HG03521 (cell line): ENCODE measurements around the gene PHF5A.
"Not testable (repeated sequence)": the region's sequence is repeated elsewhere in the genome, so short reads cannot be mapped to it uniquely, and the experiment has no call there.

Experiments
- ATAC-seq: cut with Tn5 transposase; IDR thresholded peaks from one replicate; pipeline ENCODE4 v1.9.1; 2021; ENCODE audit warnings: mild to moderate bottlenecking, moderate library complexity; ENCODE audit not compliant: unreplicated experiment

PHF5A gene

GRCh38 chr22:41488596-41489385 lies 20.3 kb upstream of the PHF5A start:
- ATAC-seq = no peak

DNA sequence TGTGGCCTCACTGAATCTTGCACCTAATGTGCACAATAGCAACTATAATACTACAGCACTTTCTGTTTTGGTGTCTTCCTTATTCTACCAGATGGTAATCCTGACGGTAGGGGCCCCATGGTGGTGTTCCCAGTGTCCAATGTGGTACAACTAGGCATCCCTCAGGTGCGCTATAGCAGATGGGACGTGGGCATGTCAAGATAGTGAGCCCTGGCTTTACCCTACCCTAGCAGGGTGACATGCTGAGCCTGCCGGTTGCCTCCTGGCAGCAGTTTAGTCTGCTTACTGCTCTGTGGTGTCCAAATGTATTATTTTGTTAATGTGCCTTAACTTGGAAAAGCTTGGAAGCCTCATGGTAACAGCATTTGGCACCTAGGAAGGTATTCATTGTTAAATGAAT lies 19.6 kb upstream of the PHF5A start:
- no peak for ATAC-seq

DNA sequence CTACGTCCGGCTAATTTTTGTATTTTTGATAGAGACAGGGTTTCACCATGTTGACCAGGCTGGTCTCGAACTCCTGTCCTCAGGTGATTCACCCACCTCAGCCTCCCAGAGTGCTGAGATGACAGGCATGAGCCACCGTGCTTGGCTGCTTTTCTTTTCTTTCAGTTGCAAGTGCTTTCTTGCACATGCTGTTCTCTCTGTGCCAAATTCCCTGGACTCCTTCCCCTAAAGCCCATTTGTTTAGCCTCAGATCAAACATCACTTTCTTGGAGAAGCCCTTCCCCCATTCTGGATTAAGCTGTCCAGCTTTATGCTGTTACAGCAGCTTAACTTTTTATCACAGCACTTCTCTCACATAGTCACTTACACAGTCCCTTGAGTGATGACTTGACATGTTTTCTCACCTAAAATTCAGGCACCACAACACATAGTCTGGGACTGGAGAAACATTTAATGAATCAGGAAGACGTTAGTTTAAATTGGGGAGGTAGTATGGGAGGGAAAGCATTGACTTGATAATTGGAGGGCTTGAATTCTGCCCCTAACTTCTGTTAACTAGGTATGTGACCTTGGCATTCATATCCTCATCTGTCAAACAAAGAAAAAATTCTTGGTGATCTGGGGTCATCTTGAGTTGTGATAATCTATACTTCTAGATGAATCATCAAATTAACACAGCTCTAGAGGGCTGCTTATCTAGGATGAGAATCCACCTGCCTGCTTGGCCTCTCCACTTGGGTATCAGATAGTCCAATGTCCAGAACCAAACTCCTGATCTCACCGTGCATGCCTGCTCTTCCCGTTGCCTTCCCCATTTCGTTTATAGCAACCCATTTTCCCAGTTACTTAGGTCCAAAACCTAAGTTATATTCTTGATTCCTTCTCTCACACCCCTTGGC lies 18.8 kb upstream of the PHF5A start:
- ATAC-seq = no peak

DNA sequence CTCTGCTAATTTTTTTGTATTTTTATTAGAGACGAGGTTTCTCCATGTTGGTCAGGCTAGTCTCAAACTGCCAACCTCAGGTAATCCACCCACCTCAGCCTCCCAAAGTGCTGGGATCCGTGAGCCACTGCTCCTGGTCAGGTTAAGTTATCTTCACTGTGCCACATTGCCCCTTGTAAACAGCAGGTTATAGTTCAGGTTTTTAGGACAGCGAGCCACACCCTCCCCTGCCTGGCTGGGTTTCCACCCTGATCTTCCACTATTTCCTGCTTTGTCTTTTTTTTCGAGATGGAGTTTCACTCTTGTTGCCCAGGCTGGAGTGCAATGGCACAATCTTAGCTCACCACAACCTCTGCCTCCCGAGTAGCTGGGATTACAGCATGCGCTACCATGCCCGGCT lies 16.5 kb upstream of the PHF5A start:
- no peak for ATAC-seq

DNA sequence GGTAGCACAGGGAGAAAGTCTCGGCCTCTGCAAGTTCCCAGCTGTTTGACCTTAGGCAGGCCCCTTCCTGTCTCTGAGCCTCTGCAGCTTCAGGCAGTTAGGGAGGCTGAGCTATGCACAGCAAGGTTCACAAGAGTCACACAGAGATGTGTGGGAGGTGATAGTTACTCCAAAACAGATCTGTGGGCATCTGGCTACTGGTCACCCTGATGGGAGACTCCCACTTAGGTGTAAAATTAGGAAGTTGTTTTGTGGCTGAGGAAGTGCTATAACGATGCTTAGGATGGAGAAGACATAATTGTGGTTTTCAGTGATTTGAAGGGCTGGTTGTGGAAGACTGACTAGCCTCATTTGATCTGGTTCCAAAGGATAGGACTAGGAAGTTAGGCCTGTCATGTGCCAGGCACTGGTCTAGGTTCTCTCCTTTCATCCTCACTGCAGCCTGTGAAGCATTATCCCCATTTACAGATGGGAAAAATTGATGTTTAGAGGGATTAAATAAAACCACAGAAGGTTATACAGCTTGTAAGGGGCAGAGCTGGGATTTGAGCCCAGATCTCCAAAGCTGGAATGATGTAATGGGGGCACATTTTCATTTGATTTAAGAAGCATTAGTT lies 13.9 kb upstream of the PHF5A start:
- no peak for ATAC-seq

GRCh38 chr22:41481925-41482318 lies 13.4 kb upstream of the PHF5A start:
- ATAC-seq = no peak

DNA sequence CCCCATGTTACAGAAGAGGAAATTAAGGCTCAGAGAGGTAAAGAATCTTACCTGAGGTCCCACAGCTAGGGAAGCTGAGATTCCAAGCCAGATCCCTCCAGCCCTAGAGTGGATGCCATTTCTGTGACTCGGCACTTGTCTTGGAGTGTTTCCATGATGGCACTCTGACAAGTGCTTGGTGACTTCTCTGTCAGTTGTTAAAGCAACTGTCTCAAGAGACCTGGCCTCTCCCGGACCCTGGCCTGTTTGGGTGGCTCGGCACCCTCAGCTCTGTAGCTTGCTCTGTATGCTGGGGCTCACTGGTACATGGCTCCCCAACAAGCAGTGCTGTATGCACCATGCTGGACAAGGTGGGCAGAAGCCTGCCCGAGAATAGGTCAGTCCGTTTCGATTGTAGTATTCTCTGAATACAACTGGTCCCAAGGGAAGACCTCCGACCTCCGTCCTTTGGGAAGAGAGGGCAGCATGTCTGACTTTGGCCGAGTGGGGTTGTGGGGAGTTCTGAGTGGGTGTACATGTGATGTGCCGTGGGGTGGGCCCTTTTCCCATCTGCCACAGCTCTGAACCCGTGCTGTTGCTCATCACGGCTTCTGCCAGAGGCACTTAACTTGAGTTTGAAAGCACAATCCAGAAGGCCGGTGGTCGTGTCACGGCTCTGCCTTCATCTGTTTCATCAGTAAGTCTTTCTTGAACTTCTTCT lies 12.8 kb upstream of the PHF5A start:
- no peak for ATAC-seq

GRCh38 chr22:41480397-41480735 lies 11.9 kb upstream of the PHF5A start:
- no peak for ATAC-seq

DNA sequence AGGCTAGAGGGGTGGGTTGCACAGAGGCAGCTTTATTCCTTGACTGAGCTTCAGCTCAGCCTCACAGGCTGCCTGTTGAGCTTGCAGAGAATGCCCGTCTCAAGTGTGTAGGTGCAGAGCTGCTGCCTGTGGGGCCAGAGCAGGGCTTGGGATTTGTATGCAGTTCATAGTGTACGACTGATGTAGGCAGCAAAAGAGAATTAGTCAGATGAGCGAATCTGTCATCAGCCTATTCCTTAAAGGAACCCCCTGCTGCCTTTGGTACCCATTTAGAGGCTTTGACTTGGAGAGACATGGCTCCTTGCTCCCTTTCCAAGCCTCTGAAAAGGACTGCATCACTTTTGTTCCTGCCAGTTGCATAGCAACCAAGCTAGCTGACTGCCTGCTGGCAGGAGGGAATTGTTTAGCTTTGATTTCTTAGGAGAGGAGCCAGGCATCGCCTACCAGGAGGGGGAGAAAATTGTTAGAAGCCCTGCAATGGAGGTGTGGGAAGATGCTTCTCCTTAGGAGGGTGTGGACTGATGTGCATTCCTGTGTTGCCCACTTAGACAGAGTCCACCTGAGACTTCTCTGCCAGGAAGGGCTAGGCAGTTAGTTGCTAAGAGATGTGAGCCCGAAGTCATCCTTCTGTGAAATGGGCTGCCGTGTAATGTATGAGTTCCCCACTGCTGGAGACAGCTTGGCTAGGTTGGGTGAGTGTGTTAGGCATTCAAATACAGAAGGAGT lies 11.3 kb upstream of the PHF5A start:
- ATAC-seq = no peak

GRCh38 chr22:41478891-41479521 lies 10.5 kb upstream of the PHF5A start:
- ATAC-seq = no peak

GRCh38 chr22:41478473-41478872 lies 10.0 kb upstream of the PHF5A start:
- ATAC-seq = no peak

GRCh38 chr22:41474872-41475451 lies 6.5 kb upstream of the PHF5A start:
- ATAC-seq = no peak

GRCh38 chr22:41471568-41471967 lies 3.1 kb upstream of the PHF5A start:
- ATAC-seq = no peak

DNA sequence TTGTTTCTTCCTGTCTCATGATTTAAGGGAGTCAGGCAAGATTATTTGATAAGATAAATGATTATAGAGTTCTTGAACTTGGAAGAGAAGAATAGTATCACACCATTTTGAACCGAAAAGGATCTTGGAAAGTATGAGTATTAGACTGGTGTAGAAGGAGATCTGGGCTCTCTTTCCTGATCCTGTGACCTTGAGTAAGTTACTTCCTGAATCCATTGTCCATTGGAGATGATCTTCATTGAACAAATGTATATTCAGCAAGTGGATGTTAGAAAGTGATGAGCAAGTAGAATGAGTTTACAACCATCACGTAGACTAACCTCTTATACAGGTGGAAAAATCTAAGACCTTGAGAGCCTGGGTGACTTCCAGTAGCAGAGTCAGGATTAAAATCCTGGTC lies 2.4 kb upstream of the PHF5A start:
- no peak for ATAC-seq

DNA sequence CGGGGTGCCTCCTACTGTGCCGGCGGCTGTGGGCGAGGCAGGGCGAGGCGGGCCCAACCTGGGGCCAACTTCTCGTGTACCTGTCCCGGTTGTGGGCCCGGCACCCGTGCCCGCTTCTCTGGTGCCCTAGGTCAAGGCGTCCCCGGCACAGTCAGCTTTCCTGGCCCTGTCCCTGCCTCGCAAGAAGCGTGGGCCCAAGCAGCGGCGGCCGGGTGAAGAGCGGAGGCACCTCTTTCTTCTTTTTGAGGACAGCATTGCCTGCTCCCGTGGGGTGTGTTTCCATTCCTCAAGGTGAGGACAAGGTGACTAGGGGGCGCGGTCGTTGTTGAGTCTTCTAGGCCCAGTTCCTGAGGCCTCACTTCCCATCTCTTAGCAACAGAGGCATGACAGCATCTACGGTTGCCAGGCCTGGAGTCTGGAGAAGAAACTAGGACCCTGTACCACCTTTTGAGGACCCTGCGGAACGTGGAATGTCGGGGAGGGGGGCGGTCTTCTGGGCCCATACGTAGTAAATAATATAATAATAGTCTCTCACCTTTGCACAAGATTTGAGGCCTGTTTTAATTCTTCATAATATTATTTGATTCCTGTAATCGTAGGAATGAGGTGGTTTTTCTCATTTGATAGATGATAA lies 843 bp upstream of the PHF5A start:
- no peak for ATAC-seq

GRCh38 chr22:41461901-41462300 lies 6.6 kb downstream of the PHF5A start:
- no peak for ATAC-seq

- ATAC-seq = not testable (repeated sequence)
These were observed 8.4 kb downstream of the PHF5A start for GRCh38 chr22:41460071-41460470.

- no peak for ATAC-seq
These were observed 9.1 kb downstream of the PHF5A start for GRCh38 chr22:41459431-41459830.

- ATAC-seq = no peak
These were observed 10.2 kb downstream of the PHF5A start for GRCh38 chr22:41458161-41458728.
